GM10847 (cell line): ENCODE measurements around the gene LMBR1.

Experiments used
- POLR2A ChIP-seq: IDR thresholded peaks from 2 replicates; pipeline ENCODE4 v1.6.1; 2011; ENCODE audit not compliant: insufficient read length; ENCODE audit errors: extremely low read depth

The LMBR1 gene

GRCh38 chr7:156818133-156818532 lies 74.8 kb downstream of the LMBR1 start:
- TF ChIP-seq POLR2A, result no peak

DNA sequence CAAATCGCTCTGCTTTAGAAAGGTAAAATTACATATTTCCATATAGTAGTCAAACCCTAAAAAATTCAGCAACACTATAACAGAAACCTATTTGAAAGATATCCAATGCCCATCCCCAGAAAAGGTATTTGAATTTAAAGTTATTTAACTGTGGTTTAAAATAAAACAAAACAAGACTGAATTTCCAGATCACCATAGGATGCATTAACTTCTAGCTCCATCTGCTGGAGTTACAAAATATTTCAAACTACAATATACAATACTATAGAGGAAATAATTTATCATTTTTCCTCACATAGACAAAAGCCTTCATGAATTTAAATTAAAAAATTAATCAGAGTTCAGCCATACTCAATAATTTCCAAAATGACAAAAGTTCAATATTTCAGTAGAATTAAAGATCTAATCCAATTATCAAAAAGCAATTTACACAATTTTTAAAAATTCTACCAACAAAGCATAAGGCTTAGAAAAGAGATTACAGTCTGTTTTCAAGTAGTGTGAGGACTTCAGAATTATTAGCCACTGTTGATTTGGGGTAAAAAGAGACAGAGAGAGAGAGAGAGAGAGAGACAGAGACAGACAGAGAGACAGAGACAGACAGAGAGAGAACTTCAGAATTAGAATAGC lies 75.9 kb downstream of the LMBR1 start:
- TF ChIP-seq POLR2A, result no peak

DNA sequence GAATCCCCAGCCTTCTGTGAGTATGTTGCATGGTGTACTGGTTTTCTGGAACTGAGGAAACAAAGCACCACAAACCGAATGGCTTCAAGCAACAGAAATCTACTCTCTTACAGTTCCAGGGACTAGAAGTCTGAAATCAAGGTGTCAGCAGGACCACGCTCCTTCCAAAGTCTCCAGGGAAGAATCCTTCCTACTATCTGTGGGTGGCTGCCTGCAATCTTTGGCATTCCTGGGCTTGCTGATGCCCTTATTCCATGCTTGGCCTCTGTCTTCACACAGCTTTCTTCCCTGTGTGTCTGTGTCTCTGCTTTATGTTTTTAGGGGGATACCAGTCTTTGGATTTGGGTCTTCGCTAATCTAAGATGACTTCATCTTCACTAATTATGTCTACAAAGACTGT lies 81.3 kb downstream of the LMBR1 start:
- no peak for TF ChIP-seq POLR2A

DNA sequence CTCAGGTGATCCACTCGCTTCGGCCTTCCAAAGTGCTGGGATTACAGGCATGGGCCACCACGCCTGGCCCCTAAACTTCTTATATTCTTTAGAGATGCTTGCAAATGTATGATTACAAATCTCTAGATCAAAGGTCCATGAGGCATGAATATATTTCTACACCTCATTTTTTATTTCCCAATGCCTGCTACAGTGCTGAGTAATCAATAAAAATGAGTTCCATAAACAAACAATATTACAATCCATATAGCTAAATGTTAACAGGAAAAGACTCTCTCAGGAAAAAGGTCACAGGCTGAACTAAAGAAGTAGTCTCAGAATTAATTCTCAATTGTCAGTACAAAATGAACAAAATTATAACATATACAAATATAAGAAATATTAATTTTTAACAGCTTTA lies 90.8 kb downstream of the LMBR1 start:
- no peak for TF ChIP-seq POLR2A

- no peak for TF ChIP-seq POLR2A
These were observed 97.6 kb downstream of the LMBR1 start for GRCh38 chr7:156795415-156795814.

- no peak for TF ChIP-seq POLR2A
These were observed 99.6 kb downstream of the LMBR1 start for GRCh38 chr7:156793334-156793733.

DNA sequence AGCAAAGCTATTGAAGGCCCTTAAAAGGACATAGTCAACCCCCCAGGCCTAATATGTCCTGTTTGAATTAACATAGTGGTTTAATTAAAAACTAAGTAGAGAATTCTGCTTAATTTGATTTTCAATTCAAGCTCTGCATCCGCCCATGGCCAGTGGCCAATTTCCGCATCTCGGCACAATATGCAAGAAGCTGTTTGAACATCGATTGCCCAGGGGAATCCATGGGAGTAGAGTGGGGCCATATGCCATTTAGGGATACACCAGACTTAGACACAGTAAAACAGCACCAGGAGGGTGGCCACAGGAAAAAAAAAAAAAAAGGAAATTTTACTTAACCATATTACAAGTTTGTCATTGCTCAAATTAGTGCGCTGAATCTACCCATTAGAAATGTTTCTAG lies 100.4 kb downstream of the LMBR1 start:
- TF ChIP-seq POLR2A, result no peak

DNA sequence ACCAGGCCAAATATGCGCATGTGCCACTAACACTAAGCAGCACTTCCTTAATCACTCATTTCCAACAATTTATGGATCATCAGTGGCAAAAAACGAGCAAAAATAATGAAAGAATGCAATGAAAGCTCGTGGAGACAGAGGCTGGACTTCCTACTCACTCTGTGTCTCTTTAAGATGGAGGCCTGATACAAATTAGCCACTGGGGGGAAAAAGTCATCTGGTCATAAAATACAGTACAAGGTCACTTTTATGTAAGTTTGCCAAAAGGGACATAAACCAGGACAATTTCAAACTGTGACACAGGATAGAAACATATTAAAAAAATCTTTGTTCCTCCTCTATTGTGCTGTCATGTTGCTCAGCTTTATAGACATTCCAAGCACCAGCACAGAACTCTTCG lies 101.7 kb downstream of the LMBR1 start:
- TF ChIP-seq POLR2A, result no peak

- no peak for TF ChIP-seq POLR2A
These were observed 102.7 kb downstream of the LMBR1 start for GRCh38 chr7:156790264-156790663.

GRCh38 chr7:156785998-156786543 lies 106.9 kb downstream of the LMBR1 start:
- TF ChIP-seq POLR2A, result no peak

DNA sequence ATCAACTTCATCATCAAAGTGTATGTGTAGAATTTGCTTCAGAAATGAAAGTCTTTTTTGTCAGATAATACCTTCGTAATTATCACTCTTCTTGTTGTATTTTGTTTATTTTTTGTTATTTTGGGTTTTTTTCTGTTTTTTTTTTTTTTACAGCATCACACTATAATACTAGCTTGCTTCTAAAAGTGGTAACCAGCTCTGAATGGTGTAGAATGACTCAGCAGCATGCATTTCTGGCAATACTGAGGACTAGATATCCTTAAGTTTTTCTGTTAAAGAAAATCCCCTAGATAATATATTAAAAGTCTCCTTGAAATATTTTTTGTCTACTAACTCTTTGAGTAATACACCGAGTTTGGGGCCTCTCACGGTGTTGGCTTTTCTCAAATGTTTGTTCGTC lies 109.1 kb downstream of the LMBR1 start:
- no peak for TF ChIP-seq POLR2A

DNA sequence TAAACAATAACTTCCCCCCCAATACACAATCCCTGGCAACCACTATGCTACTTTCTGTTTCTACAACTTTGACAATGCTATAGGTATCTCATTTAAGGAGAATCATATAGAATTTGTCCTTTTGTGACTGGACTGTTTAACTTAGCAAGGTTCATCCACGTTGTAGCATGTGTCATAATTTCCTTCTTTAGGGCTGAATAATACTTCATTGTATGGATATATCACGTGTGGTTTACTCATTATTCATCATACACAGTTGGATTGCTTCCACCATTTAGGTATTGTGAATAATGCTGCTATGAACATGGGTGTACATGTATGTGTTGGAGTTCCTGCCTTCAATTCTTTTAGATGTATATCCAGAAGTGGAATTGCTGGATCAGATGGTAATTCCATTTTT lies 111.0 kb downstream of the LMBR1 start:
- no peak for TF ChIP-seq POLR2A

DNA sequence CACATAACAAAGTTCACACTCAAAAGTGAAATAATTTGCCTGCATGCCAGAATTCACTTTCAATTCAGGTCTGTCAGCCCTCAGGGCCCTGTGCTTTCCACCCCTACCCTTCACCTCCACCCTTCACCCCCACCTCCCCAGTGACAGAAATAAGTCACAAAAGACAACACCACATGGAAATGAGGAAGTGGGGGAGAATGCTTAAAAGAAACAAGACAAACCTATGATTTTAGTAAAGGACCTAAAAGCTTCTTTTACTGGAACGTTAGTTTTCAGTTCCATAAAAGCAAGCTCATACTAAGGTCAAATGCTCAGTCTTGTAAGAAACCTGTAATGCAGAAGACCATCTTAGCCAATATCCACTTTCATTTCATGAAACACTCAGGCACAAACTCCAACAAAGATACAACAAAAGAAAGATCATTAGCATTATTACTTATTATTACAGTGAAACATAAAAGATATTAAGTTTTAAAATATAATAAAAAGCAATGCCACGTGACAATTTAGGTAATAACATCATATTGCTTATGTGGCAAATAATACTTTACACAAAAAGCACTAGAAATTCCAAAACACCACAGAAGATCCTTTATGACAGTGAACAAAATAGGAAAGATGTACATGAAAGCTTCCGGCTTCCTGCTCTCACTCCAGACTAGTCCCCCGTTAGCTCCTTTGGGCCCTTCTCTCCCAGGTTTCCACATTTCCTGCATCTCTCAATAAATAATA lies 112.1 kb downstream of the LMBR1 start:
- TF ChIP-seq POLR2A, result no peak

GRCh38 chr7:156778668-156779067 lies 114.3 kb downstream of the LMBR1 start:
- TF ChIP-seq POLR2A, result no peak

- no peak for TF ChIP-seq POLR2A
These were observed 114.8 kb downstream of the LMBR1 start for GRCh38 chr7:156778201-156778600.

GRCh38 chr7:156777364-156778069 lies 115.5 kb downstream of the LMBR1 start:
- TF ChIP-seq POLR2A, result no peak

GRCh38 chr7:156776527-156776926 lies 116.5 kb downstream of the LMBR1 start:
- no peak for TF ChIP-seq POLR2A

GRCh38 chr7:156773966-156774365 lies 119.0 kb downstream of the LMBR1 start:
- no peak for TF ChIP-seq POLR2A
